GM19035 (cell line): ENCODE data around the gene FCHSD2.
"Not testable (repeated sequence)": the region's sequence is repeated elsewhere in the genome, so short reads cannot be mapped to it uniquely, and the experiment has no call there.

Experiments
- ATAC-seq: cut with Tn5 transposase; IDR thresholded peaks from one replicate; pipeline ENCODE4 v1.9.1; 2021; ENCODE audit not compliant: unreplicated experiment

Gene FCHSD2

GRCh38 chr11:72896431-72896830, 245.7 kb downstream of the FCHSD2 start:
- no peak for ATAC-seq

GRCh38 chr11:72890881-72891280, 251.2 kb downstream of the FCHSD2 start:
- no peak for ATAC-seq

- ATAC-seq: no peak
These were observed 255.5 kb downstream of the FCHSD2 start for GRCh38 chr11:72886619-72887018.

GRCh38 chr11:72885749-72886609, 256.1 kb downstream of the FCHSD2 start:
- no peak for ATAC-seq

- no peak for ATAC-seq
These were observed 266.0 kb downstream of the FCHSD2 start for GRCh38 chr11:72876147-72876546.

- no peak for ATAC-seq
These were observed 266.4 kb downstream of the FCHSD2 start for GRCh38 chr11:72875736-72876135.

- no peak for ATAC-seq
These were observed 270.1 kb downstream of the FCHSD2 start for GRCh38 chr11:72872012-72872411.

- no peak for ATAC-seq
These were observed 271.0 kb downstream of the FCHSD2 start for GRCh38 chr11:72871119-72871518.

GRCh38 chr11:72869831-72870230, 272.3 kb downstream of the FCHSD2 start:
- ATAC-seq: no peak

- ATAC-seq: no peak
These were observed 274.1 kb downstream of the FCHSD2 start for GRCh38 chr11:72867970-72868369.

- no peak for ATAC-seq
These were observed 277.1 kb downstream of the FCHSD2 start for GRCh38 chr11:72864702-72865655.

- ATAC-seq: no peak
These were observed 278.2 kb downstream of the FCHSD2 start for GRCh38 chr11:72863916-72864315.

GRCh38 chr11:72863091-72863490, 279.0 kb downstream of the FCHSD2 start:
- no peak for ATAC-seq

GRCh38 chr11:72860592-72860991, 281.5 kb downstream of the FCHSD2 start:
- no peak for ATAC-seq

- no peak for ATAC-seq
These were observed 282.1 kb downstream of the FCHSD2 start for GRCh38 chr11:72860010-72860409.

GRCh38 chr11:72859126-72859525, 283.0 kb downstream of the FCHSD2 start:
- ATAC-seq: no peak

- ATAC-seq: not testable (repeated sequence)
These were observed 283.9 kb downstream of the FCHSD2 start for GRCh38 chr11:72858267-72858666.

- no peak for ATAC-seq
These were observed 285.4 kb downstream of the FCHSD2 start for GRCh38 chr11:72856551-72857345.

- ATAC-seq: no peak
These were observed 286.1 kb downstream of the FCHSD2 start for GRCh38 chr11:72856065-72856464.

GRCh38 chr11:72851726-72852125, 290.4 kb downstream of the FCHSD2 start:
- no peak for ATAC-seq

- ATAC-seq: no peak
These were observed 291.3 kb downstream of the FCHSD2 start for GRCh38 chr11:72850832-72851231.
